K562 treated with DMSO at 1 percent for 4 hours (cell line): ENCODE measurements around the gene GJA8. TPM values are rescaled to one million over a fixed set of nuclear protein-coding genes. Genes with fewer than 3 reads are reported as not detected.

Experiments used
- total RNA-seq: library from RNA; unstranded; fragments of 300-600 nt; gene quantifications from 2 replicates; pipeline ENCODE4 v1.2.3, GENCODE V29; 2022; ENCODE audit not compliant: insufficient read depth

Gene GJA8
- total RNA-seq = not detected in 2 replicates

GRCh38 chr1:147902253-147902845, at the start of gene GJA8:
GJA8 (plus strand) TSS chr1:147902795; CDS start chr1:147907956, 5,161 bp downstream.

DNA sequence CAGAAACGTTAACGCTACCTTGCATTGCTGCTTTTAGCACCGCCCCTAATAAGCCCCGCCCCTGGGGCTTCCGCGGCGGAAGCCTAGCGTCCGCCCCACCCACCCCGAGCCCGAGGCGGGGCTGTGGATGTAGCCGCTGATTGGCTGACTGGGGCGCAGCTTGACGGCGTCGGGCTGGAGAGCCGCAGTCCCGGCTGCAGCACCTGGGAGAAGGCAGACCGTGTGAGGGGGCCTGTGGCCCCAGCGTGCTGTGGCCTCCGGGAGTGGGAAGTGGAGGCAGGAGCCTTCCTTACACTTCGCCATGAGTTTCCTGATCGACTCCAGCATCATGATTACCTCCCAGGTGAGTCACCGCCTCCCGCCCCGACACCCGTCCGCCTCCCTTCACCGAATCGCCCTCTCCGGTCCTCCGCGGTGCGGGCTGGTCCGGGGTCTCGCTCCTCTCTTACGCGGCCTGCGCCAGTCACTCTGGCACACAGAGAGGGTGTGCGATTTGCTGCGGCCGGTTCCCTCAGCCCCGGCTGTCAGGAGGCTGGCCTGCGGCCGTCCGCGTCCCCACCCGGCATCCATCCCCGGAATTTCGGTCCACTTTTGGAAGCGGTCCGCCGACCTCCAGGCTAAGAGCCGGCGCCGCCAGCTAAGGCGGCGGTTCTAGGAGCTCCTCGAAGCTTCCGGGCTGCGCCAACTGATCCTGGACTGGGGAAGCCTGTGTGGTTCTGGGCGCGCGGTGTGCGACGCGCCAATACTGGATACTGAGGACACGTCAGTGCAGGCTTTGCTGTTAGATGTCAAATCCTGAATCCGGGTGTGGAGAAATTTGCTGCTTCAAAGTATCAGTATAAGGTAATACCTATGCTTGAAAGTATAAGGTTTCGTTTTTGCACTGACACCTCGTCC, 25.9 kb downstream of the GJA8 start, which contains the start of gene GPR89B:
GPR89B (plus strand) TSS at position 185 of the 897 bp plus-strand sequence; CDS start at position 302, 117 bp downstream.

Other genes with a start within 250 kb of the GJA8 start
- gene ACP6, start 232.3 kb upstream of the GJA8 start, total RNA-seq = 0.64 and 0.75 TPM in 2 replicates
- not detected in 2 replicates for gene GJA5, start 142.2 kb upstream of the GJA8 start, total RNA-seq
- gene GPR89B, start 25.6 kb downstream of the GJA8 start, total RNA-seq = 5.2 and 8.4 TPM in 2 replicates
- 6.1 and 8.2 TPM in 2 replicates for gene NBPF11, start 249.5 kb downstream of the GJA8 start, total RNA-seq